Stomach smooth muscle (tissue), 2 donors: Measurements from ENCODE around the gene RNF7.
"Not testable (repeated sequence)": the region's sequence is repeated elsewhere in the genome, so short reads cannot be mapped to it uniquely, and the experiment has no call there.

ENCODE experiments used
- H3K27ac ChIP-seq: one replicate; pipeline ENCODE4 v1.7.0; 2013; ENCODE audit warnings: mild to moderate bottlenecking, low read length, inconsistent platforms
- H3K27me3 ChIP-seq, 2 donors: one replicate each; pipeline ENCODE4 v1.7.0; 2013; ENCODE audit warnings: low read length in 2 of 2; ENCODE audit not compliant: insufficient read depth in 2 of 2, control insufficient read depth in 1 of 2
- H3K36me3 ChIP-seq, 2 donors: one replicate each; pipeline ENCODE4 v1.7.0; 2013; ENCODE audit warnings: low read length in 2 of 2; ENCODE audit not compliant: control insufficient read depth in 2 of 2, insufficient read depth in 2 of 2
- H3K4me1 ChIP-seq: one replicate; pipeline ENCODE4 v1.7.0; 2013; ENCODE audit warnings: low read length; ENCODE audit not compliant: control insufficient read depth, insufficient read depth
- H3K4me3 ChIP-seq, 2 donors: one replicate each; pipeline ENCODE4 v1.7.0; 2013; ENCODE audit warnings: low read length in 2 of 2
- H3K9ac ChIP-seq, 2 donors: one replicate each; pipeline ENCODE4 v1.7.0; 2013; ENCODE audit warnings: low read length in 2 of 2, mild to moderate bottlenecking in 1 of 2
- H3K9me3 ChIP-seq, 2 donors: one replicate each; pipeline ENCODE4 v1.7.0; 2013; ENCODE audit warnings: low read length in 2 of 2; ENCODE audit not compliant: control insufficient read depth in 2 of 2
- donor health status: healthy.
- donor health status: Pancreatic carcinoma.

Gene RNF7

DNA sequence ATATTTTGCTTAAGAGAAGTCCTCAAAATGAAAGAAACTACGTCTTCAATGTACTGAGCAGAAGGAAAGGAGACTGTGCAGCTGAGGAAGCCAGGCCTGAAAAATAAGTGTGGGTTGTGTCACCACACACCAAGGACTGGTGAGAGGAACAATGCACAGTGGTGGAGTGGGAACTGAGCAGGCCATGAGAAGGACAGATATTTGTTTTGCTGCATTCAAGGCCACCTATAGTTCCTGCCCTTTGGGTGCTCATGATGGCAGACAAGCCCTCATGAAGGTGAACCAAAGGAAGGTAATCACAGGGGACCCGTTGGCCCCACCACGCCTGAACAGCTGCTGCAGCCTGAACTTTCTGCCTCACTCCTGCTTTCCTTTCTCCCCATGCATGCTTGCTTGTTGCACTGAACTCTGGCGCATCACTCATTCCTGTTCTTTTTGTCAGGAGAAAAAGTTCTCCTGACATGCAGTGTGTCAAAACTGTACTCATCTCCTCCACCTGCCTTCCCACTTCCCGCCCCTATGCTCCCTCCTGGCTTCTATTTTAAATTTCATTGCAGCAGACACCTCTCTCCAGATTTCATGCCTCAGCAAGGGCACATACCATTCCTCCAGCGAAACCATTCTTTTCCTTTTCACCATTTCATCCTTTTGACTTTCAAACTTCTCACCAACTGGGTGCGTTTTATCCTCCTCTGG lies 2.2 kb upstream of the RNF7 start:
- Histone ChIP-seq H3K9me3 (no peaks in the 10 kb centered on the region), H3K27me3 (no peaks in the 10 kb centered on the region), H3K4me3 (no peak overlapping the region), H3K36me3 (no peaks in the 10 kb centered on the region), H3K9ac (no peak overlapping the region), H3K27ac (no peak overlapping the region), H3K4me1 (peaks cover 7% of the 10 kb centered on the region)

DNA sequence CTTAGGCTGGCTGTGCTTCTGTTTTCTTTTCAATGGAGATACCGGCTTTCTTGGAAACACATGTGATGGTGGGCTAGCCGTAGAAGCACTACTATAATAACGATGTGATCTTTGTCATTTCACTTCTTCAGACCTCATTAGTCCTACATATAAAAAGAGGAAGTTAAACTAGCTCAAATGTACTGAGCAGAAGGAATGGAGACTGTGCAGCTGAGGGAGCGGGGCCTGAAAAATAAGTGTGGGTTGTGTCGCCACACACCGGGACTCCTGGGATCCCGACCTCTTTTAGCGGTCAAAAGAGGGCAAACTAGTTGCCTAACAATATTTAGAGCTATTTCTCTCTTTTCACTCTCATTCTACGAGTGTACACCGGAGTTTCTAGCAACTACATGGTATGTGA lies 1.0 kb upstream of the RNF7 start:
- Histone ChIP-seq H3K9ac (peak overlapping the region in 1 of 2 donors; percentile 7), H3K4me3 (no peak overlapping the region), H3K27me3 (no peaks in the 10 kb centered on the region), H3K27ac (no peak overlapping the region), H3K9me3 (no peaks in the 10 kb centered on the region), H3K4me1 (peaks cover 10% of the 10 kb centered on the region), H3K36me3 (no peaks in the 10 kb centered on the region)

GRCh38 chr3:141737678-141738021 lies 448 bp upstream of the RNF7 start:
- no peaks in the 10 kb centered on the region for H3K36me3 ChIP-seq
- H3K9ac ChIP-seq: peak overlapping the region; percentile 62 to 85
- H3K4me3 ChIP-seq: peak overlapping the region; percentile 54 to 96
- no peaks in the 10 kb centered on the region for H3K27me3 ChIP-seq
- peak overlapping the region; percentile 82 for H3K27ac ChIP-seq
- H3K9me3 ChIP-seq: no peaks in the 10 kb centered on the region
- peaks cover 10% of the 10 kb centered on the region for H3K4me1 ChIP-seq

- Histone ChIP-seq H3K4me3 (peak overlapping the region; percentile 96 to 97), H3K4me1 (peaks cover 10% of the 10 kb centered on the region)
Observed at GRCh38 chr3:141738891-141739363, 829 bp downstream of the RNF7 start.

DNA sequence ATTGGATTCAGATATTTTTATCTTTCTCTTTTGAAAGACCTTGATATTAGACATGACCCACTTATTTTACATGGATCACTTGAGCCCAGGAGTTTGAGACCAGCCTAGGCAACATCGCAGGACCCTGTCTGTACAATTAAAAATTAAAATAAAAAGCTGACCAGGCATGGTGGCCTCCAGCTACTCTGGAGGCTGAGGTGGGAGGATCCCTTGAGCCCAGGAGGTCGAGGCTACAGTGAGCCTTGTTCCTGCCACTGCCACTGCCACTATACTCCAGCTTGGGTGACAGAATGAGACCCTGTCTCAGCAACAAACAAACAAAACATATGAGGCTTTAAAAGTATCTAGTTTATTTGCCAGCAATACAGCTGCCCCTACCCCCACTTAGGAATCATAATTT lies 1.6 kb downstream of the RNF7 start:
- Histone ChIP-seq H3K4me1 (peaks cover 10% of the 10 kb centered on the region), H3K9ac (peak overlapping the region in 1 of 2 donors; percentile 96), H3K4me3 (peak overlapping the region; percentile 96 to 97), H3K9me3 (no peaks in the 10 kb centered on the region), H3K36me3 (peaks cover 4 to 5% of the 10 kb centered on the region in 2 donors), H3K27me3 (no peaks in the 10 kb centered on the region), H3K27ac (no peak overlapping the region)

More at GRCh38 chr3:141738891-141739363, 829 bp downstream of the RNF7 start:
- H3K9me3 ChIP-seq: no peaks in the 10 kb centered on the region
- H3K27me3 ChIP-seq: no peaks in the 10 kb centered on the region
- no peaks in the 10 kb centered on the region for H3K36me3 ChIP-seq
- peak overlapping the region; percentile 94 to 96 for H3K9ac ChIP-seq
- peak overlapping the region; percentile 82 for H3K27ac ChIP-seq

DNA sequence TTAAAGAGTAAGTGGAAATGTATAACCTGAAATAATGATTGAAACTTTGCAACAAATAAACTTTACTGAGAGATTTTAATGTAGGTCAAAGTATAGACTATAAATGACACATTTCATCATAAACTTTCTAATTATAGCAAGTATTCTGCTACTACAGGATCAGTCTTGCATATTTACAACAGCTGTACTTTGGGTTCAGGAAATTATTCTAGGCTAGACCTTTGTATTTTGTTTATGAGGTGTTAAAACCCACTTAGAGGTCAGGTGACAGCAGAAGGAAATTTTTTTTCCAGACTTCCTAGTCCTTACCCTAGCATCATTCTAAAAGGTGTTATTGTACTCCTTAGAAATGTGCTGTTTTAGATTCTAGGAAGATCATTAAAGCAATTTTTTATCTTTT lies 2.3 kb downstream of the RNF7 start:
- Histone ChIP-seq H3K9me3 (no peaks in the 10 kb centered on the region), H3K4me1 (peaks cover 10% of the 10 kb centered on the region), H3K9ac (peak overlapping the region in 1 of 2 donors; percentile 8), H3K4me3 (no peak overlapping the region), H3K36me3 (peaks cover 7 to 9% of the 10 kb centered on the region in 2 donors), H3K27ac (no peak overlapping the region), H3K27me3 (no peaks in the 10 kb centered on the region)

GRCh38 chr3:141743305-141743704 lies 5.2 kb downstream of the RNF7 start:
- H3K9me3 ChIP-seq: no peaks in the 10 kb centered on the region
- peaks cover 10% of the 10 kb centered on the region for H3K4me1 ChIP-seq
- H3K27me3 ChIP-seq: no peaks in the 10 kb centered on the region
- no peak overlapping the region for H3K9ac ChIP-seq
- no peak overlapping the region for H3K4me3 ChIP-seq
- peaks cover 17 to 18% of the 10 kb centered on the region in 2 donors for H3K36me3 ChIP-seq
- H3K27ac ChIP-seq: no peak overlapping the region

DNA sequence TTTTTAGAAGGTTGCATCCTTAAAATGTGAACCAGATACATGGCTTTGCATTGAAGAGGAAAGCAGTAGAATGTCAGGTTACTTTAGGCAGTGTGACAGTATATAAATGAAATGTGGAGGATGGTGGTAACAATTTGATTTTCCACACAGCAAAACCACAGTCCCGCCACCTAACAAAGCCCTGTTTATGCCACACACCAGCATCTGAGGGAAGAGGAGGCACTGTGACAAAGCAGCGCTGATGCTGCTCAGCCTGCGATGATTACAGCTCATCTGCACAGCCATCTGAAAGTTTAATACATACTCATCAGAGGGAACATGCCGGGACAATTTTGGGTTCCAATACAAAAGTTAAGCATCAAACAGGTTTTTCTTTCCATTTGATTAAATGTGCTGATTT lies 8.9 kb downstream of the RNF7 start:
- peaks cover 18 to 20% of the 10 kb centered on the region in 2 donors for H3K36me3 ChIP-seq
- H3K27me3 ChIP-seq: no peaks in the 10 kb centered on the region
- H3K9me3 ChIP-seq: no peaks in the 10 kb centered on the region
- H3K4me3 ChIP-seq: no peak overlapping the region
- no peaks in the 10 kb centered on the region for H3K4me1 ChIP-seq
- H3K9ac ChIP-seq: no peak overlapping the region
- H3K27ac ChIP-seq: no peak overlapping the region

DNA sequence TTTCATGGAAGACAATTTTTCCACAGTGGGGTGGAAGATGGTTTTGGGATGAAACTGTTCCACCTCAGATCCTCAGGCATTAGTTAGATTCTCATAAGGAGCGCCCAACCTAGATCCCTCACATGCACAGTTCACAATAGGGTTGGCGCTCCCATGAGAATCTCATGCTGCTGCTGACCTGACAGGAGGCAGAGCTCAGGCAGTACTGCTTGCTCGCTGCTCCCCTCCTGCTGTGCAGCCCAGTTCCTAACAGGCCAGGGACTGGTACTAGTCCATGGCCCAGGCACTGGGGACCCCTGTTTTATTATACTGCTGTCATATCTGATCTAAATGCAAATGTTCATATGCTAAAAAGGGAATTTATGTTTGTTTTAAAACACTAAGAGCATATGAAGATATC lies 15.3 kb downstream of the RNF7 start:
- Histone ChIP-seq H3K4me3 (no peak overlapping the region), H3K9ac (no peak overlapping the region), H3K4me1 (no peaks in the 10 kb centered on the region), H3K9me3 (no peaks in the 10 kb centered on the region), H3K36me3 (peaks cover 0 to 3% of the 10 kb centered on the region in 2 donors), H3K27ac (no peak overlapping the region), H3K27me3 (no peaks in the 10 kb centered on the region)

GRCh38 chr3:141754032-141754431 lies 15.9 kb downstream of the RNF7 start:
- Histone ChIP-seq H3K27ac (no peak overlapping the region), H3K4me3 (no peak overlapping the region), H3K9me3 (no peaks in the 10 kb centered on the region), H3K9ac (no peak overlapping the region), H3K4me1 (no peaks in the 10 kb centered on the region), H3K36me3 (no peaks in the 10 kb centered on the region), H3K27me3 (no peaks in the 10 kb centered on the region)

DNA sequence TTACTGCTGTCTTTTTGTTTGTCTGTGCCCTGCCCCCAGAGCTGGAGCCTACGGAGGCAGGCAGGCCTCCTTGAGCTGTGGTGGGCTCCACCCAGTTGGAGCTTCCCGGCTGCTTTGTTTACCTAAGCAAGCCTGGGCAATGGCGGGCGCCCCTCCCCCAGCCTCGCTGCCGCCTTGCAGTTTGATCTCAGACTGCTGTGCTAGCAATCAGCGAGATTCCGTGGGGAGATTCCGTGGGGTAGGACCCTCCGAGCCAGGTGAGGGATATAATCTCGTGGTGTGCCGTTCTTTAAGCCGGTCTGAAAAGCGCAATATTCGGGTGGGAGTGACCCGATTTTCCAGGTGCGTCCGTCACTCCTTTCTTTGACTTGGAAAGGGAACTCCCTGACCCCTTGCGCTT lies 24.5 kb downstream of the RNF7 start:
- H3K36me3 ChIP-seq, H3K9ac ChIP-seq, H3K4me1 ChIP-seq, H3K27me3 ChIP-seq, H3K4me3 ChIP-seq, H3K27ac ChIP-seq, H3K9me3 ChIP-seq: not testable (repeated sequence)
